PFSK-1 (cell line): ENCODE data around the gene EML2.

ENCODE experiments used
- FOXP2 ChIP-seq: optimal IDR thresholded peaks from 2 replicates; pipeline ENCODE3; 2011; ENCODE audit warnings: borderline replicate concordance, control low read depth, inconsistent platforms; ENCODE audit not compliant: insufficient read depth; ENCODE audit errors: extremely low read length, extremely low read depth
- POLR2AphosphoS5 ChIP-seq: IDR thresholded peaks from 2 replicates; pipeline ENCODE4 v1.6.1; 2012; ENCODE audit warnings: low read depth, mild to moderate bottlenecking, control low read depth, low read length, moderate library complexity
- REST ChIP-seq, 2 experiments: IDR thresholded peaks; 2 replicates each; pipeline versions ENCODE4 v1.6.1 to v1.8.0; 2011 to 2012; ENCODE audit warnings: low read depth in 2 of 2, low read length in 2 of 2, control low read depth in 1 of 2, inconsistent platforms in 1 of 2, mild to moderate bottlenecking in 1 of 2, moderate library complexity in 1 of 2; ENCODE audit not compliant: insufficient read depth in 1 of 2
- SIN3A ChIP-seq: IDR thresholded peaks from 2 replicates; pipeline ENCODE4 v1.6.1; 2012; ENCODE audit warnings: mild to moderate bottlenecking, low read length, moderate library complexity, borderline replicate concordance; ENCODE audit not compliant: insufficient read depth
- TAF1 ChIP-seq: IDR thresholded peaks from 2 replicates; pipeline ENCODE4 v1.6.1; 2012; ENCODE audit warnings: low read length, control low read depth, borderline replicate concordance; ENCODE audit not compliant: insufficient read depth

EML2 gene

GRCh38 chr19:45615795-45616703, 23.1 kb downstream of the EML2 start:
- TF ChIP-seq POLR2AphosphoS5 (peak; percentile 51), SIN3A (no peak), REST (IDR thresholded peaks at IDR 0.05; ENCODE audit: insufficient read depth in 1 of 2, low read depth in 2 of 2, low read length in 2 of 2) (peak in 1 of 2 experiments; percentile 41; a peak in 1 of 4 replicates), TAF1 (peak; percentile 55; the same call in 1 of the 2 replicates), FOXP2 (peak; percentile 7)

GRCh38 chr19:45613926-45614725, 25.1 kb downstream of the EML2 start:
- TF ChIP-seq TAF1, result no peak
- TF ChIP-seq SIN3A, result 0 out of 2 replicates have a peak, but pooled peaks have one; percentile 57

- TF ChIP-seq POLR2AphosphoS5, result no peak
- no peak for TF ChIP-seq SIN3A
- TF ChIP-seq REST (IDR thresholded peaks at IDR 0.05; ENCODE audit: insufficient read depth in 1 of 2, low read depth in 2 of 2, low read length in 2 of 2), result no peak
- no peak for TF ChIP-seq TAF1
- TF ChIP-seq FOXP2, result no peak
Measured at GRCh38 chr19:45608948-45609347, 30.2 kb downstream of the EML2 start.

GRCh38 chr19:45607071-45608029, 31.8 kb downstream of the EML2 start:
- no peak for TF ChIP-seq POLR2AphosphoS5
- TF ChIP-seq FOXP2, result no peak
- no peak for TF ChIP-seq REST (IDR thresholded peaks at IDR 0.05; ENCODE audit: insufficient read depth in 1 of 2, low read depth in 2 of 2, low read length in 2 of 2)
- TF ChIP-seq TAF1, result no peak
- TF ChIP-seq SIN3A, result no peak

- TF ChIP-seq POLR2AphosphoS5 (no peak), FOXP2 (no peak), REST (IDR thresholded peaks at IDR 0.05; ENCODE audit: insufficient read depth in 1 of 2, low read depth in 2 of 2, low read length in 2 of 2) (no peak)
Measured at GRCh38 chr19:45601524-45602374, 37.4 kb downstream of the EML2 start, which contains the start of gene GPR4. Gene GPR4 (minus strand): TSS chr19:45602212. CDS start chr19:45591866, 10,346 bp downstream.
